Hypothalamus (tissue), 51 donors: ENCODE results near the gene STARD3.

ENCODE experiments used
- DNase-seq, 51 donors: peaks; one replicate each; lab custom pipeline; 2025; lab: John Stamatoyannopoulos, UW

STARD3 gene

DNA sequence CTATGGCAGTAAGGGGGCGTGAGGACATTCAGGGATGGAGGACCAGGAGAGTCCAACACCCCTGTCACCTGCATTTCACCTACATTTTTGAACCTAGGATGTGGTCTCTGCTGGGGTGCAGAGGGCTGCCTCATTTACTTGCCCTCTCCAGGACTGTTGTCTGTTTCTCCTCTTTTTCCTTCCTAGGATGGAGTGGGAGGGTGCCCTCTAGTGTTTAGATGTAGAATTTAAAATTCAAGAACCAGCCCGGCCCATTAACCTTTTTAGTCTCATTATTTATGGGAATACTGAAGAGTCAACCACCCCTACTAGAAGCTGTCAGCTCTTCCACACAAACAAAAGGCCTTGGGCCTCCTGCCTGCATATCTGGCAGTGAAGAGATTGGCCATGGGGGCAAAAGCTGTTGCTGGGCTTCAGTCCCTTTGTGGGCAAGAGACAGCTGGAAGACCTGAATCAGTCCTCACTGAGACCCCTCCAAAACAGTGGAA, 2.5 kb upstream of the STARD3 start:
- peak in 5 of 51 donors; percentile 13 to 51 (median 16) for DNase-seq

DNA sequence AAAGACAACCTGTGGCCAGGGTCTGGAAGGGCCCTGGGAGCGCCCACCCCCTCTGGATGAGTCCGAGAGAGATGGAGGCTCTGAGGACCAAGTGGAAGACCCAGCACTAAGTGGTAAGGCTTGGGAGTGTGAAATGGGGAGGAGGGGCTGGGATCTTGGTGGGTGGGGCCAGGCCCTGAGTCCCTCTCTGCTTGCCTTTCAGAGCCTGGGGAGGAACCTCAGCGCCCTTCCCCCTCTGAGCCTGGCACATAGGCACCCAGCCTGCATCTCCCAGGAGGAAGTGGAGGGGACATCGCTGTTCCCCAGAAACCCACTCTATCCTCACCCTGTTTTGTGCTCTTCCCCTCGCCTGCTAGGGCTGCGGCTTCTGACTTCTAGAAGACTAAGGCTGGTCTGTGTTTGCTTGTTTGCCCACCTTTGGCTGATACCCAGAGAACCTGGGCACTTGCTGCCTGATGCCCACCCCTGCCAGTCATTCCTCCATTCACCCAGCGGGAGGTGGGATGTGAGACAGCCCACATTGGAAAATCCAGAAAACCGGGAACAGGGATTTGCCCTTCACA, 1.2 kb upstream of the STARD3 start:
- DNase-seq: no peak

DNA sequence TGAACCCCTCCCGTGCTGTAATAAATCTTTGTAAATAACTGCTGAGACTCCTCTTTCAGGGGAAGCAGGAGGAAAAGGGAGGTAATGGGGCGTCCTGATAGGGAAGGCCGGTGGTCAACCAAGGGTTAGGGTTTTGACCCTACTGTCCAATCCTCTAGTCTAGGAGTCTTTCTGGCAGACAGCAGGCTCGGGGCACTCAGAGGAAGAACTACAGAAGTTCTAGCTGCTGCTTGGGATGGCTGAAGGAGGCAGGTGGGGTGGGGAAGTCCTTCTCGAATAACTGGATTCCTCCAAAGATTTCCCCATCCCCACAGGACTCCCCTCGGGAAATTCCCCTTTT, 387 bp upstream of the STARD3 start:
- no peak for DNase-seq

DNA sequence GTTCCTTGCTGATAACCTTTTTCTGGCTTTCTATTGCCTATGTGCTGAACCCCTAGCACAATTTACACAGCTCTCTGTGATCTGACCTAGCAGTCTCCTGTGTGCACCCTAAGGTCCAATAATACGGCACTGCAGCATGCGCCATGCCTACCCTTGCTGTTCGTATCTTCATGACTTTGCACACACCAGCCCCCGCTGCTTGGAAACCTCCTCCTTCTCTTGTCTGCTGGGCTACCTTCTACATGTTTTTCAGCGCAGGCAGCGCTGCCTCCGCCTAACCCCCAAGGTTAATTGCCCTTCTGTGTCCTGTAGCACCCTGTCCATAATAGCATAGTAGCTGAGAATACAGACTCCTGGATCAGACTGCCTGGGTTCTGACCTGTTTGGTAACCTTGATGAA, 1.4 kb downstream of the STARD3 start:
- no peak for DNase-seq

DNA sequence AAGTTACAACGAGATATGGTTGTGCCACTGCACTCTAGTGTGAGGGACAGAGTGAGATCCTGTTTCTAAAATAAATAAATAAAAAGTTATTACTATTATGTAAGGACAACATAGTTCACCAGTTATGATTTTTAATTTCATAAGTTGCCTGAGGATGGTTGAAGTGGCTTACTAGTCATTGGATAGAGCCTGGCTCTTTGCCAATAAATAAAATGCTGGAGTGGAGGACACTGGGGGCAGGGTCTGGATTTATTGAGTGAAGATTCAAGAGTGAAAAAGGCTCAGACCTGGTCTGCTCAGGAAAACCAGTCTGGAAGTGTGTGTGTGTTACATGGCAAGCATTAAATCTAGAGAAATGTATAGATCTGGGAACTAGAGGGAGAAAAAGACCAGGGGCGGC, 2.1 kb downstream of the STARD3 start:
- DNase-seq: no peak

DNA sequence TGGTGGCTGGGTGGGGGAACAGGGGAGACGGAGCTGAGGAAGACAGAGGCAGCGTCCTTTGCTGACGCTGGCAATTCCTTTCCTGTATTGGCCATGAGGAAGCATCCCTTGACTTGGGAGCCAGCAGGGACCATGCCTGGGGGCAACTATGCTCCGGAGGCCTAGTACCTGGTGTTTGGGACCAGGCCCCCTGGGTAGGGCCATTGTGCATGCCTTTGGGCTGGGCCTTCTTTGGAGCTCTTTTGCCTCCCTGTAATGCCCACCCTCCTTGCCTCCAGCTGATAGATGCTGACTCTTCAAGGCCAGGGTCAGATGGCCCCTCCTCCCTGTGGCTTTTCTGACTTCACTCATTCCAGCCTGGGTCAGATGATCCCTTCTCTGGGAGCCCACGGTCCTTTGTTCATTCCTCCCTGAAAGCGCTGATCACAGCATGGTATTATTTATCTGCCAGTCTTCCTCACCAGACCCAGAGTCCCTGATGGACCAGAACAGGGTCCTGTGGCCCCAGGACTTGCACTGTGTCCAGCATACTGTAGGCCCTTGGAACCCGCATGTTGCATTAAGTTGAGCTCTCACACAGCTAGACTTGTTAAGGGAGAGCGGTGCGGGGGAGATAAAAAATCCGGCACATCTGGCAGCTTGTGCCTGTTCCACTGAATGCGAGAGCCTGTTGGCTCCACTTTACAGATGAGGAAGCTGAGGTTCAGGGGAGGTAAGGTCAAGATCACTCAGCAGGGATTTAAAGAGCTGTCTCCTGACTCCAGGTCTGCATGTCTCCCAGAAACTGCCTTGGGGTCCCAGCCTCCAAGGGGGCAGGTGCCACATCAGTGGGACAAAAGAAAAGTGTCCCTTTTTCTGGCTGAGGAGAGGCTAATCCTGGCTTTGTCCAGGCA, 2.9 kb downstream of the STARD3 start:
- no peak for DNase-seq

DNA sequence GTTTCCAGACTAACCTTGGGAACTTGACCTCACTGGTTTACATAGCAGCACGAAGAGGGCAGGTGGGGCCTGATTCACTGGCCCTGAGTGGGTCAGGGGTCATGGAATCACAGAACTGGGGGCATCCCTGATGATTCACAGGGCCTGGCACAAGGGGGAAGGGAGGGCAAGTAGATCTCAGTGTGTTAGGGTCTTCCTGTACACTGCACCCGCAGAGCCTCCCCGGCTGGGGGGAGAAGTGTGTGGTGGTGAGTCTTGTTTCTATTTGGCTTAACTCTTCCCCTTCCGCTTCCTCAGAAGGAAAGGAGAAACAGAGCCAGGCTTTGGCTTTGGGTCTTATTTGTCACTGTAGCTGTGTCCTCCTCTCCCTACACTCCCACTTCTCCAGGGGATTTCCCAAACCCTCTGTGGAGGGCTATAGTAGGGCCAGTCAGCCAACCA, 3.7 kb downstream of the STARD3 start:
- DNase-seq: no peak

DNA sequence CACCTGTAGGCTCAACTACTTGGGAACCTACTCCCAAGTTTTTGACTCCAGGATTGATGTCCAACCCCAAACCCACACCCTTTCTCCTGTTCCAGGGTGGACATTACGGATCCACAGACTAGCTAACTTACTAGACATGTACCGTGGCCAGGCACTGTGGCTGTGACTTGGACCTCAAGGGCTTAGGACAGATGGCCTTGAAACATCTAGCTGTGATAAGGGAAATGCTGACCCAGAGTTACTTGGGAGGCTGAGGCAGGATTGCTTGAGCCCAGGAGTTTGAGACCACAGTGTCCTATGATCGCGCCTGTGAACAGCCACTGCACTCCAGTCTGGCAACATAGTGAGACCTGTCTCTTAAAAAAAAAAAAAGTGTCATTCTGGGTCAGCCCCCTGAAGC, 4.2 kb downstream of the STARD3 start:
- DNase-seq: no peak

DNA sequence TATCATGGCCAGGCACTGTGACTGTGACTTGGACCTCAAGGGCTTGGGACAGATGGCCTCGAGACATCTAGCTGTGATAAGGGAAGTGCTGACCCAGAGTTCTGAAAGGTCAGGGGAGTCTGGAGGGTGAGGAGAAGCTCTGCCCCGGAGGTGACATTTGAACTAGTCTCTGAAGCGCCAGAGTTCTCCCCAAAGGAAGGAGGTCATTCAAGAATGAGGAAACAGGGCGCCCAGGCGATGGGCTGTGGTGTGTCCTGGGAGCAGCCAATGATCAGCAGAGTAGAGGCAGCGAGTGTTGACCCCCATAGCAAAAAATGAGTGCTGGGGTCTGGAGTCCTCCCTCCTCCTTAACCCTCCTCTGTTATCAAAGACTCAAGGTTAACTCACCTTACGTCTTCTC, 4.9 kb downstream of the STARD3 start:
- no peak for DNase-seq

DNA sequence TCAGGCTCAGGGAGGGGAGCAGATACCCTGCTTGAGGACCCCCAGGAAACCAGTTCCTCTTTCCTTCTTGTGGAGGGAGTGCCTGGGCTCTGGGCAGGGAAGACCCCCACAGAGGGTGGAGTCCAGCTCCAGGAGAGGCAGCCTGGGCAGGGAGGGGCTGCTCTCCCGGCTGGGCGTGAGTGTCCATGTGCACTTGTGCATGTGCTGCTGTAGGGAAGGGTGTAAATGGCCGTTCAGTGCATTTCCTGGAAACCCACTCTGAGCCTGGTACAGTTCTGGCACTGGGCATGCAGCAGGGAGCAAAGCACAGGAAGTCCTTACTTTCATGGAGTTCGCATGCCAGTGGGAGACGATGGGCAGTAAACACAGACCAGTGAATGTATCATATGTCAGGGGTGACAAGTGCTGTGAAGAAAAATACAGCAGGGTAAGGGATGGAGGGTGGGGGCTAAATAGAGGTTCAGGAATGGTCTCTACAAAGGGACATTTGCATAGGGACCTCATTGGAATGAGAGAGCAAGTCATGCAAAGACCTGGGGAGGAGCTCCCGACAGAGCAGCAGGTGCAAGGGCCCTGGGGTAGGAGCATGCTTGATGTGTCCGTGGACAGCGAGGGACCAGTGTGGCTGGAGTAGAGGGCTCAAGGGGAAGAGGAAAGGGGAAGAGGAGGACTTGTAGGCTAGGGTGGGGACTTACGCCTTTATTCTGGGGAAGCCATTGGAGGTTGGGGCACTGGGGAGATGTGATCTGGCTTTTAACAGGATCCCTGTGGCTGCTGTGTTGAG, 5.5 kb downstream of the STARD3 start:
- DNase-seq: no peak

DNA sequence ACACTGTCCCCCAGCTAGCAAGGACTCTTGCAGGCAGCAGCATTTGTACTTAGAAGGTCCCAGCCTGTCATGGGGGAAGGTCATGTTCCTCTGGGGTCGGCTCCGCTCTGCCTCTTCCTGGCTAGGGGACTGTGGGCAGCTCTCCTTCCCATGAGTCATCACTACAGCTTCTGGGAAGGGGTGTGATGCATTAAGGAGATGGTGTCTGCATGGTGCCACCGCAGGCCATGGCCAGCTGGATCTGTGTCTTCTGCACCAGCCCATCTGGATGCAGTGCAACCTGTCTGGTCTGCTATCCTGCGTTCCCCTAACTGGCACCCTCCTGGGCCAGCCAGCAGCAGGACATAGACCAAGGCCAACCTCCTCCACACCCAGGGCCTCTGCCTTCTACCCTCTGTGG, 6.3 kb downstream of the STARD3 start:
- no peak for DNase-seq

DNA sequence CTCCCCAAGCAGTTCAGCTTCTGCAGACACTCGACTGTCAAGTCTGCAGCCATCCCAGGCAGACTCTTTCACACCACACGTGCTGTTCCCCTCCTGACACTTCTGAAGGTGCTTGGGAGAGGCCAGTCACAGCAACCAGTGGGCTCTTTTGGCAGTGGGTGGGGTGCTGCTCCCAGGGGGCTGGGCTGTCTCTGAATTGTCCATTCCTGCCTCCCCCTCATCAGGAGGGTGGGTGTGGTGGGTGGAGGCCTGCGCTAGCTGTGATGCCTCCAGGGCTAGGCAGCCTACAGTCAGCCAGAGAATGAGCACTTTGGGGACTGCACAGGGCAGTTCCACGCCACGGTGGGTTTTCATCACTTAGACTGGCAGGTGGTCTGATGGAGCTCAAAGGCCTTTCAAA, 10.3 kb downstream of the STARD3 start:
- no peak for DNase-seq

DNA sequence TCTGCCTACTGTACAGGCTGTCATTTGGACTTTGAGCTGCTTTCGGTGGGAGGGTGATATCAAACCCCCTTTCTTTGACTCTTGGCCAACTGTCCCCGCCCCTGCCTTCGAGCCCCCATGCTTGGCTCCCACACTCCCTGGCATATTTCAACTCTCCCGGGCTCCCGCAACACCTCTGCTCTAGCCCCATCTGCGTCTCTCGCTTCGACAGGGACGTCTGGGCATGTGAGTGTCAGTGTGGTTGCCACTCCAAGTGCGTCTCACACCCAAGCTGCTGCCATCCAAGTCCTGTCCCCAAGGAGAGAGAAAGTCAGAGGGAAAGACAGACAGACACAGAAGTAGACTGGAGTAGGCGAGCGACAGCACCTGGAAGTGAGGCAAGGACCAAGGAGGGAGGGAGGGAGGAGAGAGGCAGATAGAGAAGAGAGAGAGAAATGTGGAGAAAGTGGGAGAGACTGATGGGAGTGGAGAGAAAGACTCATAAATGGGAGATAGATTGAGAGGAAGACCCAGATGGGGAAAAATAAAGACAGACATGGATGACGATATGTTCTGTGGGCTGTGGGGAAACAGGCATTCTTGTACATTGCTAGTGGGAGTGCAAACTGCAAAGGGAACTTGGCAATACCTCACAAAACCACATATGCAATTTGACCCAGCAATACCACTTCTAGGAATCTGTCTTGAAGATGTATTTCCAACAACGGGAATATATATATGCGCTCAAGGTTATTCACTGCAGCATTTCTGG, 11.8 kb downstream of the STARD3 start:
- no peak for DNase-seq

DNA sequence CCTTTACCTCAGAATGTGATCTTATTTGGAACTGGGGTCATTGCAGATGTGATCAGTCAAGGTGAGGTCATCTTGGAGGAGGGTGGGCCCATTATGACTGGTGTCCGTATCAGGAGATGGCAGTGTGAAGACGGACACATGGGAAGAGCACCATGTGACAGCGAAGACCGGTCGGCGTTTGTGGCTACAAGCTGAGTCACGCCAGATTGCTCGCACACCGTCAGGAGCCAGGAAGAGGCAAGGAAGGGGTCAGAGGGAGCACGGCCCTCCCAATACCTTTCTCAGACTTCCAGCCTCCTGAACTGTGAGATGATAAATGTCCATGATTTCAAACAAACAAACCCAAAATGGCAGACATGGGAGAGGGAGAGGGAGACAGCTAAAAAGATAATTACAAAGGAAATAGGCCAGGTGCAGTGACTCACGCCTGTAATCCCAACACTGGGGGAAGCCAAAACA, 13.2 kb downstream of the STARD3 start:
- no peak for DNase-seq

DNA sequence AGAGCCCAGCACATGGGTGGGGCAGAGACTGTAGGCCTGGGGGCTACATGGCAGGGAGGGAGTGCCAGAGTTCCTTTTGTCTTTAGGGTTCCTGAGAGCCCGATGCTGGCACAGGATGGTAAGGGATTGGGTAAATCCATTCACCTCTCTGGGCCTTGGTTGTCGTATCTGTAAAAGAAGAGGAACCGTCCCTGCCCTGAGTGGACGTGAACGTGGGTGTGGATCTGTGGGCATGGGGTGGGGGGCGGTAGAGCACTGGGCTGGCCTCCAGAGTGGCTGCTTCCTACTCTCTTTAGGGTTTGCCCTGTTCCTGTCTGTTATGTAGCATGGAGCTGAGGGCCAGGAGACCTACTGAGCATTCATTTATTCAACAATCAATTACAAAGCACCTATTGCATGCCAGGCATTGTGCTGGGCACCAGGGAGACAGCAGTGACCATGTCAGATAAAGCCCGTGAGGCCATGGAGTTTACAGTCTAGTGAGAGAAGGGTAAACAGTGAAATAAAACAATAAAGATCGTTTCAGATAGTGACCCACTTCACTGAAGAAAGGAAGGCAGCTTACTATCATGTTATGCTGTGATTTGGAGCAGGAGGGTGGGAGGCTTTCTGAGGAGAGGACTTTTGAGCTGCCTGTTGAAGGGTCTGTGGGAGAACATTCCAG, 15.1 kb downstream of the STARD3 start:
- DNase-seq: no peak

DNA sequence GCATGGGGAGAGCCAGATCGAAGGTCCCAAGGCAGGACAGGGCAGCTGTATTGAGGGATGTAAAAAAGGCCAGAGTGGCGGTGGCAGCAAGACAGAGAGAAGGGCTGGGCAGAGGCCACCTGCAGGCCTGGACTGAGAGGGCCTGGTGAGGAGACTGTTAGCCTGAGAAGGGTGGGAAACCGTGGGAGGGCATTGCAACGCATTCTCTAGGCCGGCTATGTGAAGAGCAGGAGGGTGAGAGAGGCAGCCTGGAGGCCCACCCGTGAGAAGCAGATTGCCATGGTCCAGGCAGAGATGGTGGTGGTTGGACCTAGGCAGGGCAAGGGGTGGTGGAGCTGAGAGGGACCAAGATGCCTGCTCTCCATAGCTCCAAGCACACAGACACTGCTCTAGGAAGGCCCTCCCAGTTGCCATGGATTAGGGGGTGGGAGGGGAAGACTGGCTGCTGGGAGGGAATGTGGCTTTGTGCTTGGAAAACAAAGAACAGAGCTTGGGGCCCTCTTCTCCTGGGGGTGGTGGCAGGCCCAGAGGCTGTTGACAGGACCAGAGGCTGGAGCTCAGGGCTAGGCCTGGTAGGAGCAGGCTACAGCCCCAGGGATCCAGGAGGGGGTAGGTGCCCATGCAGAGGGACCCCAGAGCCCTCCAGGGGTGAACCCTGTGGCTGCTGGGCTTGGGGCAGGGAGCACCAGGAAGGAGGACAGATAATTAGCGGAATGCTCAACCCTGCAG, 15.8 kb downstream of the STARD3 start:
- DNase-seq: peak in 38 of 51 donors; percentile 15 to 81 (median 44)

DNA sequence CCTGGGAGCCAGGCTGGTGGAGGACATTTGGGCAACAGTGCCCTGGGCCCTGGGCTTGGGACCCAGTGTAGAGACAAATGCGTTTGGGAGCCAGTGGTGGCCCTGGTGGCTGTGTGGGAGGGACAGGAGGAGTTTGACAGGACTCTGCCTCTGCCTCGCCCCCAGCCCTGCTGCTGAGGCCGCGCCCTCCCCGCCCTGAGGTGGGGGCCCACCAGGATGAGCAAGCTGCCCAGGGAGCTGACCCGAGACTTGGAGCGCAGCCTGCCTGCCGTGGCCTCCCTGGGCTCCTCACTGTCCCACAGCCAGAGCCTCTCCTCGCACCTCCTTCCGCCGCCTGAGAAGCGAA, 16.3 kb downstream of the STARD3 start:
- DNase-seq: peak in 1 of 51 donors; percentile 40

DNA sequence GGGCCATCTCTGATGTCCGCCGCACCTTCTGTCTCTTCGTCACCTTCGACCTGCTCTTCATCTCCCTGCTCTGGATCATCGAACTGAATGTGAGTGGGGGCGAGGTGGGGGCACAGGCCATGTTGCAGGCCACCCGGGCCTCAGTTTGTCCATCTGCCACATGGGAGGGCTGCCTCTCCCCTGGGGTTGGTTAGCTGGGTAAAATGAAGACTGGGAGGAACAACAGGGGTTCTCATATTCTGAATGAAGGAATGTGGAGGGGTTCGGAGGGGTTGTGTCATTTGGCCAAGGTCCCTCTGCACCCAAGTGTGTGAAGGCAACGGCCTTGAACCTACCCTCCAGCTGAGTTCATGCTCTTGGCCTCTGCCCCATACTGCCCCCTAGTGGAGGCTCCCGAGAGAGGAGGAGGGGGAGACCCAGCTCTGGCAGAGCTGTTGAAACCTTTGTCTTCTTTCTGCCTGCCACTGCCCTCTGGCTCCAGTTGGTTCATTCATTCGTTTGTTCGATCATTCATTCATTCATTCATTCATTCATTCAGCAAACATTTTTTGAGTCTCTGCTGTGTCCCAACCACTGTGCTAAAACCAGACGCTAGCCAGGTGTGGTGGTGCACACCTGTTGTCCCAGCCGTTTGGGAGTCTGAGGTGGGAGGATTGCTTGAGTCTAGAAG, 16.9 kb downstream of the STARD3 start:
- DNase-seq: peak in 37 of 51 donors; percentile 11 to 80 (median 47)

DNA sequence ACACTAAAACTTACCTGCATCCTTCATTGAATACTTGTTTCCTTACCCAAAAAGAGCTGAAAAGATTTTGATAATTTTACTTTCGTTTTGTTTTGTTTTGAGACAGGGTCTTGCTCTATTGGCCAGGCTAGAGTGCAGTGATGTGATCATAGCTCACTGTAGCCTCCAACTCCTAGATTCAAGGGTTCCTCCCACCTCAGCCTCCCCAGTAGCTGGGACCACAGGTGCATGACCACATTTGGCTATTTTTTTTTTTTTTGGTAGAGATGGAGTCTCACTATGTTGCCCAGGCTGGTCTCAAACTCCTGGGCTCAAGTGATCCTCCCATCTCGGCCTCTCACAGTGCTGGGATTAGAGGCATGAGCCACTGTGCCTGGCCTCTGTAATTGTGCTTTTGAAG, 18.2 kb downstream of the STARD3 start:
- DNase-seq: no peak
